CD4-positive, alpha-beta T cell treated with Interleukin-15 for 1 hour (primary cell): ENCODE measurements around the gene HSPA8.

Source experiments
- DNase-seq: peaks from one replicate; pipeline ENCODE4 v3.0.0-alpha.2; 2020

Gene HSPA8

DNA sequence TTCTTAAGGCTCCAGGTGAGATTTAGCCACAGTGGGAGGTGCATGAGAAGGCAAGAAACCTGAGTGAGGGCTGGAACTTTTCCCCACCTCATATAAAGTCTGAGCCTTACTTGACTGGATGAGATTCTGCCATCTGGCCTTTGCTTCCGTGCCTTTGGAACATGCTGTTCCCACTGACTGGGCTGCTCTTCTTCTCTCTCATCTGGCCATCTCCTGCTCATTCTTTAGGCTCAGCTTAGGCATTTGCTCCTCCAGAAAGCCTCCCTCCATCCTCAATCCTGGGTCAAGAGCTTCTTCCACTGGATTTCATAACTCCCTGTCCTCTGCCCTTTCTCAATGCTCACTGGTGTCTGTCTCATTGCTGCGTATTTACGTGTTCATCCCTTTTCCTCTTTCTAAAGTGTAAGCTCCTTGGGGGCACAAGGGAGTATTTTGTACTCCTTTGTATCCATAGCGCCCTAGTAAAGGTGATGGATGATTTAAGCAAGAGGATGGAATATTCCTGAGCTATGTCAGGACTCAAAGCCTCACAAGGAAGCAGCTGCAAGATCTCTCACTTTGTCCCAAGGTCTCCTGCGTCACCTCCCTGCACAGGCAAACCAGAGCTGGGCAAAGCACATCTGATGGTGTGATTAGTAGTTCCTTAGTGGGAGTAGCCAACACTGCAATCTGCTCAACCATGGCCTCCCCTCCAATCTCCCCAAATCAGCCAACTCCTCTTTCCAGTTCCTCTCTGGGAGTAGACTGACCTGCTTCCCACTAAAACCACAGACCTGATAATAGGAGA, 15.3 kb downstream of the HSPA8 start:
- DNase-seq, result no peak

DNA sequence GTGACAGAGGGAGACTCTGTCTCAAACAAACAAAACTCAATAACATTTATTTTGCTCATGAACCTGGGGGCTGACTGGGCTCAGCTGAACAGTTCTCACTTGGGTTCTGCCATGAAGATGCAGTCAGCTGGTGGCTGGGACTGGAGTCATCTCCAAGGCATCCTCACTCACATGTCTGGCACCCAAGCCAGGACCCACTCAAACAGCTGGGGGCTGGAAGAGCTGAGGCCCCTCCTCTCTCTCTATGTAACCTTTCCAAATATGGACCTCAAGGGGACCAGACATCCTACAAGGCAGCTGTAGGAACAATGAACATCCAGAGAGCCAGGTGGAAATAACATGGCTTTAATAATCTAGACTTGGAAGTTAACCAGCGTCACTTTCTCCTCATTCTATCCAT, 16.8 kb downstream of the HSPA8 start:
- no peak for DNase-seq

DNA sequence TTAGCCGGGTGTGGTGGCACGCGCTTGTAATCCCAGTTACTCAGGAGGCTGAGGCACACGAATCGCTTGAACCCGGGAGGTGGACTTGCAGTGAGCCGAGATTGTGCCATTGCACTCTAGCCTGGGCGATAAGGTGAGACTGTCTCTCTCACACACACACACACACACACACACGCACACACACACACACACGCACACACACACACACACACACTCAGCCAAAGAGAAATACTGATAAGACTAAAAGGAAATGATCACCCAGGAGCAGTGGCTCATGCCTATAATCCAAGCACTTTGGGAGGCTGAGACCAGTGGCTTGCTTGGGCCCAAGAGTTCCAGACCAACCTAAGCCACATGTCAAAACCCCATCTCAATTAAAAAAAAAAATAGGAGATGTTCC, 20.8 kb downstream of the HSPA8 start:
- DNase-seq, result no peak

DNA sequence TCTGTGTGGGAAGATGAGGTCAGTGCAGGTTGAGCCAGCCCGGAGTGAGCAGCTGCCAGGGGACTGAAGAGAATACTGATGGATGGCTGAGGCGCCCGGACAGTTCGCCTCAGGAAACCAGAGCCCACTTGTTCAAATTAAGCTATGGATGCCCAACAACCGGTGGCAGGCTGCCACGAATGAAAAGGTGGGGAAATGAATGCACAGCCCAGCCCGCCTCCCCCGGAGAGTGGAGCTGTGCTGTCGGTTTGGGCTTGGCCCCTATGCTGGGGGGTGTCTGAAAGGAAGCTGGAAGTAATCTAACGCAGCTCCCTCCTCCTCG, 21.9 kb downstream of the HSPA8 start:
- DNase-seq, result no peak

DNA sequence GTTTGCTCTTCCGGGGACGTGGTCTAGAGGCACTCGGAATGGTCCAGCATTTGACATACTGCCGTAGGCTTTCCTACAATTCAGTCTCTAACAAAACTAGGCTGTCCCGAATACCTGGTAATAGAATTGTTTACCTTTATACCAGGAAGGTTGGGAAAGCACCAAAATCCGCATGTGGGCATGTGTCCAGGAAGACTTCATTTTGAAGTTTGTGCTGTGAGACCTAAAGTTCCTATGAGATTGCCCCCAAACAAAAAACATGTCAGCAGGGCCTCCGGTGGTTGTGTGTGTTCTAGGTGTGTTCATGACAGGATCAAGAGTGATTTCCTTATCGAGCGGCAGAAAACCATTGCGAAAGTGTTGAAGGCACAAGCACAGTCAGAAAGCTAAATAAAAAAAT, 26.1 kb downstream of the HSPA8 start:
- DNase-seq, result no peak

DNA sequence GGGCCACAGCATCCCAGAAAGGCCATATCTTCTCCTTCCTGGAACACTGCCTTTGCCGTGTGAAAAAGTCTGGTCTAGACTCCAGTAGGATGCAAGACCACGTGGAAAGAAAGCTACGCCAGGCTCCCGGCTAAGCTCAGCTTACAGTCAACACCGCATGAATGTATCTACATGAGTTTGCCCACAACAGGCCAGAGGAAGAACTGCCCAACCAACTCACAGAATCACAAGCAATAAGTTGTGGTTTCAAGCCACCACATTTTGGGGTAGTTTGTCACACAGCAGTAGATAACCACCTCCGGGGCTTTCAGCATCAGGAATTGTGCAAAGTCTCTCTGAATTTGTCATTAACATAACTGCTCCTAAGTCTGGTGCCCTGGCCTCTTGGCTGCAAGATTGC, 27.3 kb downstream of the HSPA8 start:
- no peak for DNase-seq

DNA sequence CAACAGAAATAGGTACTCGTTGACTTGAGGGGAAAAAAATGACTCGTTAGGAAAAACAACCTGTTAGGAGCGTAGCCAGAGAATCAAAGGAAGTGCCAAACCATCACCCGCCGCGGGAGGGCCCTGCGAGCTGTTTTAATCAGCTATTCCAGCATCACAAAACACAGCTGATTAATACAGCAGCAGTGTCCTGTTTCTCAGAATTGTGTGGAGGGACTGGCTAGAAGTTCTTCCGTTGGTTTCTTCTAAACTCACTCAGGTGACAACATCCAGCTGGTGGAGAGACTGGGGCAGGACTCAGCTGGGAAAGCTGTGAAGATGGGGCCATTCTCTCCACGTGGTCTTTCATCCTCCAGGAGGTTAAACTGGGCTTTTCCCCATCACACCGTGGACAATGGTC, 28.0 kb downstream of the HSPA8 start:
- no peak for DNase-seq

DNA sequence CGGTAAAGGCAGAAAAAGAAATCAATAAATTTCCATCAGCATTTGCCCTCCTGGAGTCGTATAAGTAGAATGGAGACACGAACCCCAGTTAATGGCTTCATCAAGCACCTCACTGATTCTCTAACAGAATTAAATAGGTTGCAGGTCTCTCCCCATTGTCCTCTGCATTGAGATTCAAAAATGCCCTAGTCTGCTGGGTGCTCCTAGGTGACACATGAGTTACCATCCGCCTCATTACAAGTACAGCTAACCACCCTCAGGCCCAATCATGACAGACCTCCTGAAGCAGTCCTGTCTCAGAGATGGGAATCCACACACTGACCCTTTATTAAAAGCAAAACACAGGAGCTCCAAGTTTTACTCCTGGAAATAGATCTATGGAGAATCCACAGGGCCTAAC, 31.4 kb downstream of the HSPA8 start:
- no peak for DNase-seq

DNA sequence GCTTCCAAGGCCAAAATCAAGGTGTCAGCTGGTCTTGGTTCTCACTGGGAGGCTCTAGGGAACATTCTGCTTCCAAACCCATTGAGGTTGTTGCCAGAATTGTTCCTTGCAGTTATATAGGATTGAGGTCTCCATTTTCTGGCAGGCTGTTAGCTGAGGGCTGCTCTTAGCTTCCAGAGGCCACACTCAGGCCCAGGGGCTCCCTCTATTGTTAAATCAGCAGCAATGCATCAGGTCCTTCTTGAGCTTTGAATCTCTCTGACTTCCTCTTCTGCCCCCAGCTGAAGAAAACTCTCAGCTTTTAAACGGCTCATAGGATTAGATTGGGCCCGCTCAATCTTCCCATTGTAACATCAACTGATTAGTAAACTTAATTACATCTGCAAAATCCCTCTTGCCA, 41.0 kb downstream of the HSPA8 start:
- peak; percentile 38 for DNase-seq

DNA sequence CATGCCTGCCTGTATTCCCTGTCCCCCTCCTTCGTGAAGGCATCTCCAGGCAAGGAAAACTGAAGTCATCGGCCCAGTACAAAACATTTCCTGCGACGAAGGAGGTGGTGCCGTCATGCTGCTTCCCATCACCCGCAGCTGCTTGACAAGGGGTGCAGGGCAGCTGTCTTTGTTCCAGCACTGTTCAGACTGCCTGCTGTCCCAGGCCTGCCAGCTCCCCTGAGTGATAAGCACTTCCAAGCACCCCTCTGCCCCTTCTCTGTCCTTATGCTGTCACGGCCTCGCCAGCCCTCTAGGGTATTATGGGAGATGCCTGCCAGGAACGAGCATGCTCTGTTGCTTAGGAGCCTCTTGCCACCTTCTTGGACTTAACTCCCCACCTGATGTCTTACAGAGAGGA, 43.2 kb downstream of the HSPA8 start:
- DNase-seq, result no peak

DNA sequence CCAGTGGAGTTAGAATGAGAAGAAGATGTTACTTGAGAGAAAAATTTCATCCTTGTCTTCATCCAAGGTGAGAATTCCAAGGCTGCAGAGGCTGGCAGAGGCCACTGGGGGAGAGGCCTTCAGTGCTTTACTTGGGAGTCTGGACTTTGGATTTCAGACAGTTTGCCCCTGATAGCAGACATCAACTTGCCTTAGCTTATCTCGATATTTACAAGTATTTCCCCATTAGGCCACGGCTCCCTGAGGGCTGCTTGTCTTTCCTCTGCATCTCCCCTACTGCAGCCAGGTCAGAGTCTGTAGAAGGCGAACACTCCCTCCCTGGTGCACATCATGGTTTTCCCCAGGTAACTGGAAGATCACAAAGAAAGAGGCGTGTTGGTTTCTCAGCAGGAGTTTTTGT, 50.4 kb downstream of the HSPA8 start:
- DNase-seq, result no peak
